SK-N-SH (cell line): ENCODE data around the gene GULP1. TPM values are rescaled to one million over a fixed set of nuclear protein-coding genes. Genes with fewer than 3 reads are reported as not detected.

Experiments used
- CTCF ChIA-PET: fragments of 300-600, 350-600 bp; formaldehyde crosslinking; extraction: SDS; loops from one replicate; lab custom pipeline; 2021; lab: Yijun Ruan, JAX
- POLR2A ChIA-PET: fragments of 350-600 bp; sonication (Branson Sonifier 250); formaldehyde crosslinking; extraction: SDS; loops from one replicate; lab custom pipeline; 2020; ENCODE audit warnings: antibody characterized with exemption, inconsistent platforms; lab: Yijun Ruan, JAX
- DNase-seq: peaks from one replicate; pipeline ENCODE4 v3.0.0; 2012
- H2AFZ ChIP-seq: fragments of 200-600 bp; sonication (generic); 2 replicates; pipeline ENCODE4 v1.8.1; 2016; ENCODE audit warnings: antibody characterized with exemption, mild to moderate bottlenecking, low read depth
- H3F3A ChIP-seq: fragments of 200-600 bp; sonication (generic); replicated peaks from 2 replicates; pipeline ENCODE3; 2016; ENCODE audit warnings: antibody characterized with exemption, mild to moderate bottlenecking; ENCODE audit not compliant: insufficient read depth
- H3K27ac ChIP-seq, 2 experiments: fragments of 200-500 bp in 1 of 2; fragments of 200-600 bp in 1 of 2; sonication (Bioruptor generic) in 1 of 2; sonication (generic), shearing (Covaris generic) in 1 of 2; 2 replicates each; pipeline versions ENCODE4 v1.5.1 to v1.6.1; 2014 to 2016; ENCODE audit warnings: low read depth in 2 of 2, inconsistent platforms in 1 of 2, low read length in 1 of 2, mild to moderate bottlenecking in 1 of 2, mixed read lengths in 1 of 2
- H3K27me3 ChIP-seq: fragments of 200-600 bp; sonication (generic), shearing (Covaris generic); 2 replicates; pipeline ENCODE4 v1.6.1; 2016; ENCODE audit warnings: mixed run types; ENCODE audit not compliant: insufficient read depth
- H3K36me3 ChIP-seq, 2 experiments: fragments of 200-500 bp in 1 of 2; fragments of 200-600 bp in 1 of 2; sonication (Bioruptor generic) in 1 of 2; sonication (generic) in 1 of 2; replicated peaks in 1 of 2; 2 replicates each; pipeline versions ENCODE3 to v1.5.1; 2014 to 2016; ENCODE audit warnings: low read length in 1 of 2, mild to moderate bottlenecking in 1 of 2; ENCODE audit not compliant: insufficient read depth in 2 of 2, control insufficient read depth in 1 of 2
- H3K4me1 ChIP-seq, 2 experiments: fragments of 200-500 bp in 1 of 2; fragments of 200-600 bp in 1 of 2; sonication (Bioruptor generic) in 1 of 2; sonication (generic), shearing (Covaris generic) in 1 of 2; 2 replicates each; pipeline versions ENCODE4 v1.5.1 to v1.6.1; 2014 to 2016; ENCODE audit warnings: low read depth in 1 of 2, low read length in 1 of 2, mixed run types in 1 of 2; ENCODE audit not compliant: insufficient read depth in 2 of 2, control insufficient read depth in 1 of 2
- H3K4me2 ChIP-seq: fragments of 200-600 bp; sonication (generic), shearing (Covaris generic); 2 replicates; pipeline ENCODE4 v1.6.1; 2017; ENCODE audit warnings: mixed run types
- H3K4me3 ChIP-seq, 2 experiments: fragments of 200-500 bp in 1 of 2; fragments of 200-600 bp in 1 of 2; sonication (Bioruptor generic) in 1 of 2; sonication (generic), shearing (Covaris generic) in 1 of 2; 2 replicates each; pipeline versions ENCODE4 v1.5.1 to v1.8.1; 2014 to 2016; ENCODE audit warnings: low read depth in 2 of 2, inconsistent platforms in 1 of 2, low read length in 1 of 2, mild to moderate bottlenecking in 1 of 2, mixed read lengths in 1 of 2, moderate library complexity in 1 of 2
- H3K79me2 ChIP-seq: fragments of 200-600 bp; sonication (generic); 2 replicates; pipeline ENCODE4 v1.8.1; 2017; ENCODE audit warnings: mild to moderate bottlenecking; ENCODE audit not compliant: insufficient read depth
- H3K9ac ChIP-seq: fragments of 200-600 bp; sonication (generic); 2 replicates; pipeline ENCODE4 v1.6.1; 2017; ENCODE audit warnings: mixed run types
- H3K9me2 ChIP-seq: fragments of 200-600 bp; sonication (generic); 2 replicates; pipeline ENCODE4 v1.6.1; 2017; ENCODE audit warnings: mixed run types
- H3K9me3 ChIP-seq: fragments of 200-600 bp; sonication (generic); 2 replicates; pipeline ENCODE4 v1.6.1; 2017; ENCODE audit warnings: mixed run types, mild to moderate bottlenecking, moderate library complexity
- H4K20me1 ChIP-seq: fragments of 200-600 bp; sonication (generic); 2 replicates; pipeline ENCODE4 v1.6.1; 2017; ENCODE audit warnings: mild to moderate bottlenecking, mixed run types; ENCODE audit not compliant: insufficient read depth
- CHD2 ChIP-seq: fragments of 150-350 bp; IDR thresholded peaks from 2 replicates; pipeline ENCODE4 v1.6.1; 2018; ENCODE audit warnings: low read length; ENCODE audit not compliant: partially characterized antibody
- EP300 ChIP-seq, 2 experiments: IDR thresholded peaks; 2 replicates each; pipeline versions ENCODE4 v1.4.0 to v1.6.1; 2012; ENCODE audit warnings: borderline replicate concordance in 1 of 2, low read depth in 1 of 2, low read length in 1 of 2
- MXI1 ChIP-seq: IDR thresholded peaks from 2 replicates; pipeline ENCODE4 v1.6.1; 2012; ENCODE audit warnings: mild to moderate bottlenecking, low read depth, low read length, improper control_type of control experiment
- NRF1 ChIP-seq: IDR thresholded peaks from 2 replicates; pipeline ENCODE4 v1.6.1; 2012; ENCODE audit warnings: low read depth, mild to moderate bottlenecking, low read length
- RFX5 ChIP-seq: IDR thresholded peaks from 2 replicates; pipeline ENCODE4 v1.6.1; 2012; ENCODE audit warnings: mild to moderate bottlenecking, improper control_type of control experiment, low read length
- SIN3A ChIP-seq: IDR thresholded peaks from 2 replicates; pipeline ENCODE4 v1.6.1; 2012; ENCODE audit warnings: low read depth, mild to moderate bottlenecking, low read length, moderate library complexity, borderline replicate concordance
- YY1 ChIP-seq: IDR thresholded peaks from 2 replicates; pipeline ENCODE4 v1.4.0; 2012; ENCODE audit warnings: low read depth, mild to moderate bottlenecking
- WGBS: methylation state at CpG from one replicate; pipeline ENCODE4 v1.1.6; 2017; ENCODE audit warnings: low lambda C conversion rate; 5-methylcytosine and 5-hydroxymethylcytosine counted together
- polyA plus RNA-seq, 3 experiments: library from polyadenylated mRNA; depleted of rRNA; stranded (reverse); fragments of >200 nt; gene quantifications; 2 replicates each; pipeline ENCODE4 v1.2.3, GENCODE V29; 2012
- TF ChIP-seq, protein P1 (sequence below): fragments of 150-350 bp; IDR thresholded peaks from 2 replicates; pipeline ENCODE4 v1.6.1; 2017; ENCODE audit warnings: antibody characterized with exemption, low read length, low read depth, borderline replicate concordance
- TF ChIP-seq, protein P2 (sequence below): IDR thresholded peaks from 2 replicates; pipeline ENCODE4 v1.4.0; 2012; ENCODE audit warnings: low read depth, borderline replicate concordance
- TF ChIP-seq, protein P3 (sequence below): IDR thresholded peaks from 2 replicates; pipeline ENCODE4 v1.6.1; 2012; ENCODE audit warnings: mild to moderate bottlenecking, low read depth, low read length, moderate library complexity

Gene GULP1
- polyA plus RNA-seq, 1 of the 3 experiments (the other 2 are of a cell fraction) = 33.8 TPM

DNA sequence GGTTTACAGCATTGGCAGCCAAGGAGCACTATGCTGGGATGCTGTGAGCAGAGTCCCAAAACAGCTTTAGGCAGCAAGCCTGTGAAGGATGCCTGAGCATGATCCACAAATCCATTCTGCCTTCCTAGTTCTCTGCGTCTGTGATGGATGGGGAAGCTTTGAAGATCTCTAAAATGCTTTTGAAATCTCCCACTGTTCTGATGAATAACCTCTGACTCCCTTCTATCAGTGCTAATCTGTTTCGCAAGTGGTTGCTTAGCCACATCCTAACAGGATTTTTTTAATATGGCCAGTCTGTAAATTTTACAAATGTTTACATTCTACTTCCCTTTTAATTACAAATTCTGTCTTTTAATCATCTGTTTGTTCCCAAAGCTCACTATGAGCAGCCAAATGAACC is 319.2 kb downstream of the GULP1 start (continued):
- TF ChIP-seq, protein P1, sequence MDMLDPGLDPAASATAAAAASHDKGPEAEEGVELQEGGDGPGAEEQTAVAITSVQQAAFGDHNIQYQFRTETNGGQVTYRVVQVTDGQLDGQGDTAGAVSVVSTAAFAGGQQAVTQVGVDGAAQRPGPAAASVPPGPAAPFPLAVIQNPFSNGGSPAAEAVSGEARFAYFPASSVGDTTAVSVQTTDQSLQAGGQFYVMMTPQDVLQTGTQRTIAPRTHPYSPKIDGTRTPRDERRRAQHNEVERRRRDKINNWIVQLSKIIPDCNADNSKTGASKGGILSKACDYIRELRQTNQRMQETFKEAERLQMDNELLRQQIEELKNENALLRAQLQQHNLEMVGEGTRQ = no peak
- TF ChIP-seq RFX5 (no peak), NRF1 (no peak), SIN3A (no peak), EP300 (IDR thresholded peaks at IDR 0.05; ENCODE audit: borderline replicate concordance in 1 of 2, low read depth in 1 of 2, low read length in 1 of 2) (no peak), CHD2 (no peak), YY1 (no peak)
- TF ChIP-seq, protein P2, sequence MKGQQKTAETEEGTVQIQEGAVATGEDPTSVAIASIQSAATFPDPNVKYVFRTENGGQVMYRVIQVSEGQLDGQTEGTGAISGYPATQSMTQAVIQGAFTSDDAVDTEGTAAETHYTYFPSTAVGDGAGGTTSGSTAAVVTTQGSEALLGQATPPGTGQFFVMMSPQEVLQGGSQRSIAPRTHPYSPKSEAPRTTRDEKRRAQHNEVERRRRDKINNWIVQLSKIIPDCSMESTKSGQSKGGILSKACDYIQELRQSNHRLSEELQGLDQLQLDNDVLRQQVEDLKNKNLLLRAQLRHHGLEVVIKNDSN = no peak
- TF ChIP-seq, all 33 proteins: peak for 0

DNA sequence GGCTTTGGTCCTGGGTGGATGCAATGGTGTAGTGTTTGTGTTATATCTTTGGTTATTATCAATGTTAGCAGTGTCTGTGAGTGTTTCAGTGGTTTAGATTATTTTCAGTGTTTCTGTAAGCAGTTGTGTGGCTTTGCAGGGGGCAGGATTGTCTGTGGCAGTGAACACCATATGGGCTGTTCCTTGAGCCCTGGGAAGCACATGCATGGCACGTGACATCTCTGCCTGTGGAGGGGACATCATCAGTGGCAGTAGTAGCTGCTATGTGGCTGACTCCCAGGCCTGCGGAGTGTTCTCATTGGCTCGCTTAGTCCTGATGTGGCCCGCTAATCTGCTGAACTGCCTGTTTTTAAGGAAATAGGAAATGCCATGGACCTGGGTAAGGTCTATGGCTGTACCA is 327.5 kb downstream of the GULP1 start:
- Histone ChIP-seq H3K9me2 (no peaks in the 10 kb centered on the region), H3K27me3 (no peaks in the 10 kb centered on the region), H3K27ac (no peak overlapping the region), H2AFZ (no peak overlapping the region), H3K36me3 (no peaks in the 10 kb centered on the region), H4K20me1 (no peaks in the 10 kb centered on the region), H3F3A (no peaks in the 10 kb centered on the region), H3K4me3 (no peak overlapping the region), H3K9me3 (0 out of 2 replicates have a peak, but pooled peaks cover 11% of the 10 kb centered on the region), H3K9ac (no peak overlapping the region), H3K4me2 (no peak overlapping the region), H3K4me1 (no peaks in the 10 kb centered on the region; a peak in 1 of 4 replicates), H3K79me2 (no peaks in the 10 kb centered on the region)
- TF ChIP-seq, protein P1 = no peak
- TF ChIP-seq, protein P3, sequence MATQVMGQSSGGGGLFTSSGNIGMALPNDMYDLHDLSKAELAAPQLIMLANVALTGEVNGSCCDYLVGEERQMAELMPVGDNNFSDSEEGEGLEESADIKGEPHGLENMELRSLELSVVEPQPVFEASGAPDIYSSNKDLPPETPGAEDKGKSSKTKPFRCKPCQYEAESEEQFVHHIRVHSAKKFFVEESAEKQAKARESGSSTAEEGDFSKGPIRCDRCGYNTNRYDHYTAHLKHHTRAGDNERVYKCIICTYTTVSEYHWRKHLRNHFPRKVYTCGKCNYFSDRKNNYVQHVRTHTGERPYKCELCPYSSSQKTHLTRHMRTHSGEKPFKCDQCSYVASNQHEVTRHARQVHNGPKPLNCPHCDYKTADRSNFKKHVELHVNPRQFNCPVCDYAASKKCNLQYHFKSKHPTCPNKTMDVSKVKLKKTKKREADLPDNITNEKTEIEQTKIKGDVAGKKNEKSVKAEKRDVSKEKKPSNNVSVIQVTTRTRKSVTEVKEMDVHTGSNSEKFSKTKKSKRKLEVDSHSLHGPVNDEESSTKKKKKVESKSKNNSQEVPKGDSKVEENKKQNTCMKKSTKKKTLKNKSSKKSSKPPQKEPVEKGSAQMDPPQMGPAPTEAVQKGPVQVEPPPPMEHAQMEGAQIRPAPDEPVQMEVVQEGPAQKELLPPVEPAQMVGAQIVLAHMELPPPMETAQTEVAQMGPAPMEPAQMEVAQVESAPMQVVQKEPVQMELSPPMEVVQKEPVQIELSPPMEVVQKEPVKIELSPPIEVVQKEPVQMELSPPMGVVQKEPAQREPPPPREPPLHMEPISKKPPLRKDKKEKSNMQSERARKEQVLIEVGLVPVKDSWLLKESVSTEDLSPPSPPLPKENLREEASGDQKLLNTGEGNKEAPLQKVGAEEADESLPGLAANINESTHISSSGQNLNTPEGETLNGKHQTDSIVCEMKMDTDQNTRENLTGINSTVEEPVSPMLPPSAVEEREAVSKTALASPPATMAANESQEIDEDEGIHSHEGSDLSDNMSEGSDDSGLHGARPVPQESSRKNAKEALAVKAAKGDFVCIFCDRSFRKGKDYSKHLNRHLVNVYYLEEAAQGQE = no peak
- TF ChIP-seq MXI1 = no peak
- TF ChIP-seq CHD2 = no peak
- WGBS = 100% methylated on average over 1 of the region's 4 CpGs
- CTCF ChIA-PET = no interaction called here
- DNase-seq = no peak
- POLR2A ChIA-PET = no interaction called here
